Measurements from ENCODE around the gene TMEM38A.
A peak's percentile ranks its signal among the peaks of the same experiment; 100 is the strongest.

Gene TMEM38A

GRCh38 chr19:16661480-16662034 is 618 bp downstream of the TMEM38A start (continued):
- TF ChIP-seq HIC1 (tag by site-specific recombination; IDR thresholded peaks at IDR 0.05), result 0 out of 2 replicates have a peak, but pooled peaks have one; percentile 23
- 0 out of 2 replicates have a peak, but pooled peaks have one; percentile 43 for TF ChIP-seq BCL11A (tag by site-specific recombination; IDR thresholded peaks at IDR 0.05; ENCODE audit: low read depth)
- no peak for TF ChIP-seq PRDM4 (tag by site-specific recombination; IDR thresholded peaks at IDR 0.05)
- 0 out of 2 replicates have a peak, but pooled peaks have one; percentile 28 for TF ChIP-seq ZBTB7A (tag by site-specific recombination; IDR thresholded peaks at IDR 0.05; ENCODE audit: low read depth)
- TF ChIP-seq KLF7 (tag by site-specific recombination; IDR thresholded peaks at IDR 0.05; ENCODE audit: borderline replicate concordance), result no peak
- TF ChIP-seq YY2 (tag by site-specific recombination; IDR thresholded peaks at IDR 0.05), result no peak
- no peak for TF ChIP-seq ZNF530 (tag by site-specific recombination; IDR thresholded peaks at IDR 0.05; ENCODE audit: low read depth)
- TF ChIP-seq TSHZ1 (tag by site-specific recombination; IDR thresholded peaks at IDR 0.05; ENCODE audit: borderline replicate concordance), result no peak
- no peak for TF ChIP-seq PBX3 (CRISPR knock-in tag; IDR thresholded peaks at IDR 0.05)
- TF ChIP-seq ZNF24 (tag by site-specific recombination; IDR thresholded peaks at IDR 0.05), result no peak
- no peak for TF ChIP-seq ZNF785 (tag by site-specific recombination; IDR thresholded peaks at IDR 0.05)
- peak; percentile 81 for TF ChIP-seq GLIS2 (tag by site-specific recombination; IDR thresholded peaks at IDR 0.05)
- no peak for TF ChIP-seq ZNF521 (tag by site-specific recombination; IDR thresholded peaks at IDR 0.05)
- TF ChIP-seq ZNF2 (tag by site-specific recombination; IDR thresholded peaks at IDR 0.05), result no peak
- no peak for TF ChIP-seq ZNF18 (tag by site-specific recombination; IDR thresholded peaks at IDR 0.05)
- TF ChIP-seq ZNF138 (tag by site-specific recombination; IDR thresholded peaks at IDR 0.05; ENCODE audit: borderline replicate concordance), result no peak
- no peak for TF ChIP-seq SCRT1 (tag by site-specific recombination; IDR thresholded peaks at IDR 0.05; ENCODE audit: borderline replicate concordance)
- no peak for TF ChIP-seq MZF1 (tag by site-specific recombination; IDR thresholded peaks at IDR 0.05; ENCODE audit: borderline replicate concordance)
- TF ChIP-seq ZEB2 (tag by site-specific recombination; IDR thresholded peaks at IDR 0.05), result peak; percentile 62; the same call in 1 of the 2 replicates
- TF ChIP-seq ZSCAN23 (tag by site-specific recombination; IDR thresholded peaks at IDR 0.05), result no peak
- TF ChIP-seq BCL6B (tag by site-specific recombination; IDR thresholded peaks at IDR 0.05), result no peak

Measured in HEK293 (cell line).